BLaER1 (cell line): ENCODE data around the gene SPSB3.

Source experiments
- H3K27ac ChIP-seq: shearing (Covaris generic); formaldehyde crosslinking; 2 replicates; pipeline ENCODE4 v1.8.1; 2022
- H3K27me3 ChIP-seq: shearing (Covaris generic); formaldehyde crosslinking; 2 replicates; pipeline ENCODE4 v1.8.1; 2022
- H3K36me3 ChIP-seq: shearing (Covaris generic); formaldehyde crosslinking; 2 replicates; pipeline ENCODE4 v1.8.1; 2022
- H3K4me1 ChIP-seq: shearing (Covaris generic); formaldehyde crosslinking; 2 replicates; pipeline ENCODE4 v1.8.1; 2022
- H3K4me2 ChIP-seq: shearing (Covaris generic); formaldehyde crosslinking; 2 replicates; pipeline ENCODE4 v1.8.1; 2022
- H3K4me3 ChIP-seq: shearing (Covaris generic); formaldehyde crosslinking; 2 replicates; pipeline ENCODE4 v1.8.1; 2022
- H3K9ac ChIP-seq: shearing (Covaris generic); formaldehyde crosslinking; 2 replicates; pipeline ENCODE4 v1.8.1; 2022
- H3K9me3 ChIP-seq: shearing (Covaris generic); formaldehyde crosslinking; 2 replicates; pipeline ENCODE4 v1.8.1; 2022
- H4K20me1 ChIP-seq: shearing (Covaris generic); formaldehyde crosslinking; 2 replicates; pipeline ENCODE4 v1.8.1; 2022
- Cebpa-rat ChIP-seq: shearing (Covaris generic); IDR thresholded peaks from 2 replicates; pipeline ENCODE4 v1.8.1; 2022

SPSB3 gene

GRCh38 chr16:1754204-1754603, 28.2 kb downstream of the SPSB3 start:
- no peak overlapping the region for H3K27ac ChIP-seq
- H3K9me3 ChIP-seq = no peaks in the 10 kb centered on the region
- H3K4me1 ChIP-seq = peaks cover 10% of the 10 kb centered on the region
- TF ChIP-seq Cebpa-rat = no peak
- H4K20me1 ChIP-seq = peaks cover 48% of the 10 kb centered on the region
- H3K9ac ChIP-seq = no peak overlapping the region
- no peak overlapping the region for H3K4me2 ChIP-seq
- H3K4me3 ChIP-seq = no peak overlapping the region
- peaks cover 96% of the 10 kb centered on the region for H3K36me3 ChIP-seq
- H3K27me3 ChIP-seq = no peaks in the 10 kb centered on the region

DNA sequence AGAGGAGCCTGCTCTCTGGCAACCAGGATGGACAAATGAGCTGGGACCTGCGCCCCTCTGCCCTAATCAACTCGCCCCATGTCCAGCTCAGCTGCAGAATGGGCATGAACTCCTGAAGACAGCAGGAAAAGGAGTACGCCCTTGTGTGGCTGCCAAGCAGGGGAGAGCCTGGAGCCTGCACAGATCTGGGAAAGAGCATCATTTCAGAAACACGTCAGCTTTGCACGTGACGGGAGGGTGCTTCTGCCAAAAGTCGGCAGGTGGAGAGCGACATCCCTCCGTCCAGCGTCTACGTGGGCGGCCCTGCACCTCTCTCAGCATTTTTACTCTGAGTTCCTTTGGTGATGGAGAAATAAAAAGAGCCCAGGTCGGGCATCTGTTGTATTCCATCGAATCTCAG, 29.5 kb downstream of the SPSB3 start:
- no peak for TF ChIP-seq Cebpa-rat
- peaks cover 47% of the 10 kb centered on the region for H4K20me1 ChIP-seq
- H3K36me3 ChIP-seq = peaks cover 96% of the 10 kb centered on the region
- no peaks in the 10 kb centered on the region for H3K27me3 ChIP-seq
- H3K27ac ChIP-seq = no peak overlapping the region
- H3K4me3 ChIP-seq = no peak overlapping the region
- no peak overlapping the region for H3K4me2 ChIP-seq
- H3K9ac ChIP-seq = no peak overlapping the region
- peaks cover 10% of the 10 kb centered on the region for H3K4me1 ChIP-seq
- H3K9me3 ChIP-seq = no peaks in the 10 kb centered on the region

GRCh38 chr16:1751946-1752345, 30.4 kb downstream of the SPSB3 start:
- Histone ChIP-seq H3K27ac (no peak overlapping the region), H3K4me2 (no peak overlapping the region), H3K9ac (no peak overlapping the region), H3K4me3 (no peak overlapping the region), H4K20me1 (peaks cover 41% of the 10 kb centered on the region), H3K27me3 (no peaks in the 10 kb centered on the region), H3K4me1 (peaks cover 3% of the 10 kb centered on the region), H3K9me3 (no peaks in the 10 kb centered on the region), H3K36me3 (peaks cover 96% of the 10 kb centered on the region)
- no peak for TF ChIP-seq Cebpa-rat

GRCh38 chr16:1749152-1750117, 32.9 kb downstream of the SPSB3 start:
- TF ChIP-seq Cebpa-rat = no peak
- H3K27ac ChIP-seq = no peak overlapping the region
- H3K36me3 ChIP-seq = peaks cover 97% of the 10 kb centered on the region

GRCh38 chr16:1747934-1748333, 34.4 kb downstream of the SPSB3 start:
- Histone ChIP-seq H3K36me3 (peaks cover 99% of the 10 kb centered on the region), H3K9me3 (no peaks in the 10 kb centered on the region)
- TF ChIP-seq Cebpa-rat = no peak

More at GRCh38 chr16:1749152-1750117, 32.9 kb downstream of the SPSB3 start:
- Histone ChIP-seq H3K27me3 (no peaks in the 10 kb centered on the region), H3K4me3 (no peak overlapping the region), H3K9ac (no peak overlapping the region), H3K4me2 (no peak overlapping the region), H4K20me1 (peaks cover 56% of the 10 kb centered on the region), H3K4me1 (peaks cover 12% of the 10 kb centered on the region), H3K9me3 (no peaks in the 10 kb centered on the region)

GRCh38 chr16:1746693-1747195, 35.6 kb downstream of the SPSB3 start:
- no peak overlapping the region for H3K9ac ChIP-seq
- TF ChIP-seq Cebpa-rat = no peak
- H4K20me1 ChIP-seq = peaks cover 78% of the 10 kb centered on the region
- H3K4me2 ChIP-seq = no peak overlapping the region
- H3K27me3 ChIP-seq = no peaks in the 10 kb centered on the region
- peaks cover 99% of the 10 kb centered on the region for H3K36me3 ChIP-seq
- no peaks in the 10 kb centered on the region for H3K9me3 ChIP-seq
- H3K27ac ChIP-seq = no peak overlapping the region
- H3K4me1 ChIP-seq = peaks cover 12% of the 10 kb centered on the region
- no peak overlapping the region for H3K4me3 ChIP-seq

More at GRCh38 chr16:1747934-1748333, 34.4 kb downstream of the SPSB3 start:
- peaks cover 71% of the 10 kb centered on the region for H4K20me1 ChIP-seq
- H3K9ac ChIP-seq = no peak overlapping the region
- H3K27ac ChIP-seq = no peak overlapping the region
- H3K27me3 ChIP-seq = no peaks in the 10 kb centered on the region
- H3K4me3 ChIP-seq = no peak overlapping the region
- H3K4me1 ChIP-seq = peaks cover 12% of the 10 kb centered on the region
- H3K4me2 ChIP-seq = no peak overlapping the region

DNA sequence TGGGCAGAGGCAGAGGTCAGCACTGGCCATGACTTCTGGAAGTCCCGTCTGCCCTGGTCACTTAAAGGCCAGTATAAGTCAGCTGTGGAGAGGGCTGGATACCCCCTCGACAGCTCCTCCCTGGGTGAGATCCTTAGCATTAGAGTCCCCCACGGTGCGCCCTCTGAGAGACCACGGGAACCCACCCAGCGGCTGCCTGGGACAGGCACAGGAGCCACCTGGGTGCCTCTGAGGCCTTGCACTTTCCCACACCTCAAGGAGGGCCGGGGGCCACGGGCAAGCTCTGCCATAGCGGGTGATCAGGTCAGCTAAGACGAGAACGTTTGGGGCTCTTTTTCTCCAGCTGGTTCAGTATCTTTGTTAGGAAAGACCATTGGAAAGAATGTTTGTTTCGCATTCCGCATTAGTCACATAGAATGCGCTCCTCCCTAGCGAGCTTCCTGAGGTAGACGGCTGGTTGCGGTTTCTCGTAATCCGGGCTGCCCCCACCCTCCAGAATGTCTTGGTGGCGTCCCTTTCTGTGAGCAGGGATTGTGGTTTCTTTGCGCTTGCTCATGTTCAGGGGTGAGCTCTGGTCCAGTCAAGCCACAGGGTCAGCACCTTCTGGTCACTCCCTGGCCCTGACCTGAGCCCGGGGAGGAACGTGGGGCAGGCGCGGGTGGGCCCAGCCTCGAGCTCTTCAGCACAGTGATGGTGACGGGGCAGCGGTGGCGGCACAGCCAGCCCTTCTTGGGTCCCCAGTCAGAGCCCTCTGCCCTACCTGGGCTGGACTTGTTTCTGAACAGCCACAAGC, 36.3 kb downstream of the SPSB3 start:
- Histone ChIP-seq H3K27ac (peak overlapping the region; percentile 23; the same call in 1 of the 2 replicates), H3K27me3 (no peaks in the 10 kb centered on the region), H3K4me1 (peaks cover 12% of the 10 kb centered on the region), H3K4me2 (peak overlapping the region; percentile 32; the same call in 1 of the 2 replicates), H3K9me3 (no peaks in the 10 kb centered on the region), H3K4me3 (no peak overlapping the region), H3K36me3 (peaks cover 99% of the 10 kb centered on the region), H3K9ac (0 out of 2 replicates have a peak overlapping the region, but pooled peaks have one; percentile 32), H4K20me1 (peaks cover 78% of the 10 kb centered on the region)
- TF ChIP-seq Cebpa-rat = no peak

- H4K20me1 ChIP-seq = peaks cover 79% of the 10 kb centered on the region
- H3K9me3 ChIP-seq = no peaks in the 10 kb centered on the region
- 0 out of 2 replicates have a peak overlapping the region, but pooled peaks have one; percentile 32 for H3K9ac ChIP-seq
- H3K27me3 ChIP-seq = no peaks in the 10 kb centered on the region
- H3K4me1 ChIP-seq = peaks cover 12% of the 10 kb centered on the region
- TF ChIP-seq Cebpa-rat = no peak
- H3K4me2 ChIP-seq = peak overlapping the region; percentile 32
- H3K36me3 ChIP-seq = peaks cover 99% of the 10 kb centered on the region
- peak overlapping the region; percentile 23; the same call in 1 of the 2 replicates for H3K27ac ChIP-seq
- no peak overlapping the region for H3K4me3 ChIP-seq
Observed at GRCh38 chr16:1745181-1745899, 37.0 kb downstream of the SPSB3 start.

- TF ChIP-seq Cebpa-rat = no peak
- H3K27me3 ChIP-seq = no peaks in the 10 kb centered on the region
- H4K20me1 ChIP-seq = peaks cover 78% of the 10 kb centered on the region
- 0 out of 2 replicates have a peak overlapping the region, but pooled peaks have one; percentile 19 for H3K9ac ChIP-seq
- no peak overlapping the region for H3K27ac ChIP-seq
- peaks cover 96% of the 10 kb centered on the region for H3K36me3 ChIP-seq
- no peak overlapping the region for H3K4me2 ChIP-seq
- peaks cover 12% of the 10 kb centered on the region for H3K4me1 ChIP-seq
- H3K9me3 ChIP-seq = peaks cover 3% of the 10 kb centered on the region; the same call in 1 of the 2 replicates
- H3K4me3 ChIP-seq = no peak overlapping the region
Observed at GRCh38 chr16:1744338-1744840, 38.0 kb downstream of the SPSB3 start.
